SK-N-MC (cell line): ENCODE data around the gene CRB3.

Source experiments
- EZH2 ChIP-seq: fragments of 200-600 bp; sonication (generic); IDR thresholded peaks from one replicate; pipeline ENCODE4 v1.6.1; 2017; ENCODE audit warnings: antibody characterized with exemption
- FOXP2 ChIP-seq: optimal IDR thresholded peaks from 2 replicates; pipeline ENCODE3; 2011; ENCODE audit warnings: mild to moderate bottlenecking, moderate library complexity; ENCODE audit not compliant: insufficient read depth; ENCODE audit errors: extremely low read length, control extremely low read depth

GRCh38 chr19:6470173-6470572 is 6.1 kb downstream of the CRB3 start:
- TF ChIP-seq EZH2 (no peak), FOXP2 (no peak)
